ENCODE data around the gene PRR36. TPM values are rescaled to one million over a fixed set of nuclear protein-coding genes. Genes with fewer than 3 reads are reported as not detected.

PRR36 gene
- total RNA-seq, 6 donors from 2014 or later, result 0.46 to 9.4 (median 2.7) TPM

DNA sequence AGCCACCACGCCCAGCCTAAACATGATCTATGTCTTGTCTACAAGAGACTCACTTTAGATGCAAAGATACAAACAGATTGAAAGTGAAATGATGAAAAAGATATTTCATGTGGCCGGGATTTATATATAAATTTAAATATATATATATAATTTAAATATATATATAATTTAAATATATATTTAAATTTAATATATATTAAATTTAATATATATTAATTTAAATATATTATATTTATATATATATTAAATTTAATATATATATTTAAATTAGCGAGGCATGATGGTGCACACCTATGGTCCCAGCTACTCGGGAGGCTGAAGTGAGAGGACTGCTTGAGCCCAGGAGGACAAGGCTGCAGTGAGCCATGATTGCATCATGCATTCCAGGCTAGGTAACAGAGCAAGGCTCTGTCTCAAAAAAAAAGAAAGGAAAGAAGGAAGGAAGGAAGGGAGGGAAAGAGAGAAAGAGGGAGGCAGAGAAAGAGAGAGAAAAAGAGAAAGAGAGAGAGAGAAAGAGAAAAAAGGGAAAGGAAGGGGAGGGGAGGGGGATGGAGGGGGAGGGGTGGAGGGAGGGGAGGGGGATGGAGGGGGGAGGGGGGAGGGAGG, 51.2 kb downstream of the PRR36 start:
- Histone ChIP-seq H3K9me3 (peaks cover 0 to 3% (median under 1%) of the 10 kb centered on the region in 4 donors), H3K4me1 (no peaks in the 10 kb centered on the region), H3K27ac (no peak overlapping the region), H3K27me3 (no peaks in the 10 kb centered on the region), H3K36me3 (no peaks in the 10 kb centered on the region), H3K4me3 (no peak overlapping the region)
- WGBS, 2 donors, result 93 to 95% methylated on average over 4 of the region's 4 CpGs
- DNase-seq, result no peak
- ATAC-seq (ENCODE audit: low FRiP score in 2 of 2), result no peak
- TF ChIP-seq POLR2A (IDR thresholded peaks at IDR 0.05) (no peak), POLR2AphosphoS5 (IDR thresholded peaks at IDR 0.05) (no peak)

DNA sequence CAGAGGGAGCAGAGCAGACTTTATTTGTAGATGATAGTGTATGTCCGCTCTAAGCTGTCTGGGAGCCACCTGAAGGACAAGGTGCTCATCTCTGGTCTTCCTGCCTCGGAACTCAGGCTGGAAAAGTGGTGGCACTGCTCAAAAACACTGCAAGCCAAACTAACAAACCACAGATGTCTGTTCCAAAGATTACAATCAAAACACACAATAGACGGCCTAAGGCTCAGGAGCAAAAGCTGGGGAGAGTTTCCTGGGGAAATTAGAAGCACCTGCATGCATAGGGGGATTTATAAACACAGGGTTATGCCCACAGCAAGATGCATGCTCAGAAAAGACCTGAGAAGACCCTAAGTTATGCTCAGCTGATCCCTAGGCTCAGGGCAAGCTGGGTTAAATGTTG, 53.6 kb downstream of the PRR36 start:
- H3K9me3 ChIP-seq, result peaks cover 0 to 15% (median 13%) of the 10 kb centered on the region in 4 donors
- no peaks in the 10 kb centered on the region for H3K4me1 ChIP-seq
- H3K27me3 ChIP-seq, result no peaks in the 10 kb centered on the region
- TF ChIP-seq EP300 (IDR thresholded peaks at IDR 0.05) (no peak), POLR2A (IDR thresholded peaks at IDR 0.05) (no peak), POLR2AphosphoS5 (IDR thresholded peaks at IDR 0.05) (no peak)
- TF ChIP-seq, protein P1, sequence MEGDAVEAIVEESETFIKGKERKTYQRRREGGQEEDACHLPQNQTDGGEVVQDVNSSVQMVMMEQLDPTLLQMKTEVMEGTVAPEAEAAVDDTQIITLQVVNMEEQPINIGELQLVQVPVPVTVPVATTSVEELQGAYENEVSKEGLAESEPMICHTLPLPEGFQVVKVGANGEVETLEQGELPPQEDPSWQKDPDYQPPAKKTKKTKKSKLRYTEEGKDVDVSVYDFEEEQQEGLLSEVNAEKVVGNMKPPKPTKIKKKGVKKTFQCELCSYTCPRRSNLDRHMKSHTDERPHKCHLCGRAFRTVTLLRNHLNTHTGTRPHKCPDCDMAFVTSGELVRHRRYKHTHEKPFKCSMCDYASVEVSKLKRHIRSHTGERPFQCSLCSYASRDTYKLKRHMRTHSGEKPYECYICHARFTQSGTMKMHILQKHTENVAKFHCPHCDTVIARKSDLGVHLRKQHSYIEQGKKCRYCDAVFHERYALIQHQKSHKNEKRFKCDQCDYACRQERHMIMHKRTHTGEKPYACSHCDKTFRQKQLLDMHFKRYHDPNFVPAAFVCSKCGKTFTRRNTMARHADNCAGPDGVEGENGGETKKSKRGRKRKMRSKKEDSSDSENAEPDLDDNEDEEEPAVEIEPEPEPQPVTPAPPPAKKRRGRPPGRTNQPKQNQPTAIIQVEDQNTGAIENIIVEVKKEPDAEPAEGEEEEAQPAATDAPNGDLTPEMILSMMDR (IDR thresholded peaks at IDR 0.05), result no peak
- H3K4me3 ChIP-seq, result no peak overlapping the region
- DNase-seq (no peak), ATAC-seq (ENCODE audit: low FRiP score in 2 of 2) (no peak)
- H3K27ac ChIP-seq, result no peak overlapping the region
- H3K36me3 ChIP-seq, result no peaks in the 10 kb centered on the region
- WGBS, 2 donors, result 51 to 60% methylated on average over 2 to 3 of the region's 3 CpGs

DNA sequence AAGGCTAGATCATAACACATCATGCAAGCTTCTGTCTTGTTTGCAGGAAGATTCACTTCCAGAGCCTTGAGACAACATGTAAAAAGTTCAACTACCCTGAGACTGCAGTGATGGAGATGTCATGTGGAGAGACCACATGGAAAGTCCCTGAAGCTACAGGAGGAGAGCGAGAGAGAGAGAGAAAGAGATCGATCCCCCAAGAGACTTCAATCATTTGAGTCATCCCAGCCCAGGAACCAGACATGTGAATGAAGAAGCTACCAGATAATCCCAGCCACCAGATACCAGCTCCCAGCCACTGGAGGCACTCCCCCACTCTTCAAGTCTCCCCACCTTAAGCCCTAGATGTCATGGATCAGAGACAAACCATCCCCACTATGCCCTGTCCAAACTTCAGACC, 54.9 kb downstream of the PRR36 start:
- no peaks in the 10 kb centered on the region for H3K36me3 ChIP-seq
- peaks cover 0 to 6% (median 0%) of the 10 kb centered on the region in 4 donors for H3K4me1 ChIP-seq
- no peaks in the 10 kb centered on the region for H3K27me3 ChIP-seq
- no peak overlapping the region for H3K27ac ChIP-seq
- TF ChIP-seq EP300 (IDR thresholded peaks at IDR 0.05) (no peak), POLR2A (IDR thresholded peaks at IDR 0.05) (no peak), POLR2AphosphoS5 (IDR thresholded peaks at IDR 0.05) (no peak)
- TF ChIP-seq, protein P1 (IDR thresholded peaks at IDR 0.05), result no peak
- no peak overlapping the region for H3K4me3 ChIP-seq
- WGBS, 2 donors, result 81 to 87% methylated on average over 2 of the region's 2 CpGs
- peaks cover 0 to 15% (median 13%) of the 10 kb centered on the region in 4 donors for H3K9me3 ChIP-seq
- DNase-seq, result no peak
- no peak for ATAC-seq (ENCODE audit: low FRiP score in 2 of 2)

DNA sequence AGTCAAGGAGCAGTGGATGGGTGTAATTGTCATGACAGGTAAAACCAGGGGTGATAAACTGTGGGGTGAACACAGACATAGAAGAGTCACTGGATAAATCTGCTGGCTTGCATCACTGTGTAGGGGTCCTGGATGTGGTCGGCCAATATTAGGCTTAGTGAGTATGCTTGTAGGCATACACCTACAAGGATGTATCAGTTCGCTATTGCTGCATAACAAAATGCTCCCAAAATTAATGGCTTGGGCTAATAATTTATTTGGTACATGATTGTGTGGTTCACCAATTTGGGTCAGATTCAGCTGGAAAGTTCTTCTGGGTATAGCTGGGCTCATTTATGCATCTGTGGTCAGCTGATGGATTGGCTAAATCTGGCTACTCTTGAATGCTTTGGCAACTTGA, 55.4 kb downstream of the PRR36 start:
- Histone ChIP-seq H3K9me3 (peaks cover 0 to 15% (median 13%) of the 10 kb centered on the region in 4 donors), H3K36me3 (no peaks in the 10 kb centered on the region), H3K27ac (no peak overlapping the region), H3K4me1 (peaks cover 0 to 6% (median 0%) of the 10 kb centered on the region in 4 donors), H3K27me3 (no peaks in the 10 kb centered on the region), H3K4me3 (no peak overlapping the region)
- TF ChIP-seq POLR2AphosphoS5 (IDR thresholded peaks at IDR 0.05), result no peak
- TF ChIP-seq EP300 (IDR thresholded peaks at IDR 0.05), result no peak
- TF ChIP-seq, protein P1 (IDR thresholded peaks at IDR 0.05), result no peak
- no peak for TF ChIP-seq POLR2A (IDR thresholded peaks at IDR 0.05)
- 90 to 100% methylated on average over 1 to 2 of the region's 2 CpGs for WGBS, 2 donors
- no peak for ATAC-seq (ENCODE audit: low FRiP score in 2 of 2)
- no peak for DNase-seq

Other genes with a start within 250 kb of the PRR36 start
- gene XAB2, start 244.8 kb downstream of the PRR36 start, total RNA-seq, result 10 to 100 TPM; 35.7 to 81.7 (median 51.4) TPM
- gene PET100, start 244.6 kb downstream of the PRR36 start, total RNA-seq, result 100 to 1,000 TPM in 2 of 6 donors, 10 to 100 TPM in 4; 21.3 to 133 (median 71.3) TPM
- 10 to 100 TPM in 1 of 6 donors, 1 to 10 TPM in 4, not detected in 1; 2.3 to 21.0 (median 3.3) TPM for gene PCP2, start 240.7 kb downstream of the PRR36 start, total RNA-seq
- gene STXBP2, start 237.3 kb downstream of the PRR36 start, total RNA-seq, result 100 to 1,000 TPM; 111 to 562 (median 249) TPM
- 10 to 100 TPM in 3 of 6 donors, 1 to 10 TPM in 3; 2.5 to 59.2 (median 13.8) TPM for gene RETN, start 205.3 kb downstream of the PRR36 start, total RNA-seq
- gene MCEMP1, start 197.3 kb downstream of the PRR36 start, total RNA-seq, result 100 to 1,000 TPM in 2 of 6 donors, 10 to 100 TPM in 3, 1 to 10 TPM in 1; 9.4 to 160 (median 36.6) TPM
- gene TRAPPC5, start 193.6 kb downstream of the PRR36 start, total RNA-seq, result 100 to 1,000 TPM in 1 of 6 donors, 10 to 100 TPM in 5; 33.9 to 105 (median 52.0) TPM
- gene FCER2, start 172.3 kb downstream of the PRR36 start, total RNA-seq, result 1 to 10 TPM in 1 of 6 donors, under 1 TPM in 1, not detected in 4; 0.83 to 2.9 TPM
- gene CLEC4G, start 142.3 kb downstream of the PRR36 start, total RNA-seq, result 1 to 10 TPM in 3 of 6 donors, under 1 TPM in 1, not detected in 2; 0.40 to 2.5 (median 1.5) TPM
- gene CD209, start 126.9 kb downstream of the PRR36 start, total RNA-seq, result 10 to 100 TPM in 1 of 6 donors, 1 to 10 TPM in 3, under 1 TPM in 2; 0.55 to 14.8 (median 1.7) TPM
- gene CLEC4M, start 111.1 kb downstream of the PRR36 start, total RNA-seq, result 1 to 10 TPM in 4 of 6 donors, under 1 TPM in 1, not detected in 1; 0.86 to 7.4 (median 3.1) TPM
- gene EVI5L, start 44.2 kb downstream of the PRR36 start, total RNA-seq, result 10 to 100 TPM; 12.0 to 24.1 (median 15.6) TPM
- 10 to 100 TPM in 1 of 6 donors, 1 to 10 TPM in 5; 1.0 to 11.7 (median 6.9) TPM for gene LRRC8E, start 14.1 kb upstream of the PRR36 start, total RNA-seq
- 10 to 100 TPM; 21.1 to 61.8 (median 33.0) TPM for gene MAP2K7, start 29.5 kb upstream of the PRR36 start, total RNA-seq
- 1 to 10 TPM in 1 of 6 donors, under 1 TPM in 1, not detected in 4; 0.37 to 1.1 TPM for gene TGFBR3L, start 40.4 kb upstream of the PRR36 start, total RNA-seq
- 10 to 100 TPM in 5 of 6 donors, 1 to 10 TPM in 1; 5.2 to 28.0 (median 19.2) TPM for gene SNAPC2, start 45.9 kb upstream of the PRR36 start, total RNA-seq
- gene CTXN1, start 51.7 kb upstream of the PRR36 start, total RNA-seq, result 10 to 100 TPM in 3 of 6 donors, 1 to 10 TPM in 3; 1.2 to 28.3 (median 13.4) TPM
- gene TIMM44, start 69.3 kb upstream of the PRR36 start, total RNA-seq, result 10 to 100 TPM; 39.8 to 83.2 (median 52.7) TPM
- 10 to 100 TPM; 21.0 to 71.1 (median 36.1) TPM for gene ELAVL1, start 131.3 kb upstream of the PRR36 start, total RNA-seq
- gene CCL25, start 178.4 kb upstream of the PRR36 start, total RNA-seq, result not detected